ENCODE data around the gene GMEB2.

DNA sequence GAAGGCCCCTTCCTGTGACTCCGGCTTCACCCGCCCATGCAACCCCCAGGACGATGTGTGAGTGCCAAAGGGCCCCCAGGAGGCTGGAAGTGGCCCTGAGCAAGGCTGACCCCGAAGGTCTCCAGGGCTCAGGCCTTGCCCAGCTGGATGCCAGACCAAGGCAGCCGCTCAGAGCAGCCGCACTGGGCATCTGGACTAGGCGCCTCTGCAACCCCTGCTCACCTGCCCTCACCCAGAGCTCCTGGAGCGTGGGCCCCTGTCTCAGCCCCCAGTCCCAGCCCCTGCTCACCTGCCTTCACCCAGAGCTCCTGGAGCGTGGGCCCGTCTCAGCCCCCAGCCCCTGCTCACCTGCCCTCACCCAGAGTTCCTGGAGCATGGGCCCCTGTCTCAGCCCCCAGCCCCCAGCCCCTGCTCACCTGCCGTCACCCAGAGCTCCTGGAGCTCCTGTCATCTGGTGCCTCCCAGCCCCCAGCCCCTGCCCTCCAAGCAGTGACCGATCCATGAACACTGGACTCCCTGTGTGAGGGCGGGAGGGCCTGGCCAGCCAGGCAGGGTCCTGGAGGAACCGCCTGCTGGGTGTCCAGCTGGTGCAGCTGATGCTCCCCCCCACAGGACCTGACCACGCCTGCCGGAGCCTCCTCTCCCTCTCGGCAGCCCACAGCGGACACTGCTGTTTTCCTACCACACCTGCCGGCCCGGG, 80.5 kb downstream of the GMEB2 start:
- no peak for TF ChIP-seq CTCF (conservative IDR thresholded peaks at IDR 0.05 in 1 of 2, IDR thresholded peaks at IDR 0.05 in 1 of 2; ENCODE audit: low read depth in 1 of 2, low read length in 2 of 2)
- no peak for TF ChIP-seq EZH2 (IDR thresholded peaks at IDR 0.05; ENCODE audit: low read length, missing control alignments)
